Keratinocyte (primary cell): Measurements from ENCODE around the gene SIK2.

Experiments used
- EZH2 ChIP-seq: IDR thresholded peaks from one replicate; pipeline ENCODE4 v1.6.1; 2012; ENCODE audit warnings: inconsistent platforms, mild to moderate bottlenecking, low read length, moderate library complexity
- TF ChIP-seq, protein P1 (sequence below), 3 experiments: IDR thresholded peaks in 1 of 3; conservative IDR thresholded peaks in 1 of 3; optimal IDR thresholded peaks in 1 of 3; 2 replicates in 2 of 3; 3 replicates in 1 of 3; pipeline versions ENCODE3 to v1.5.1; 2011; ENCODE audit warnings: low read length in 3 of 3, mild to moderate bottlenecking in 3 of 3, moderate library complexity in 2 of 3, control low read depth in 1 of 3, inconsistent platforms in 1 of 3; ENCODE audit not compliant: insufficient read depth in 2 of 3; ENCODE audit errors: extremely low read depth in 1 of 3

DNA sequence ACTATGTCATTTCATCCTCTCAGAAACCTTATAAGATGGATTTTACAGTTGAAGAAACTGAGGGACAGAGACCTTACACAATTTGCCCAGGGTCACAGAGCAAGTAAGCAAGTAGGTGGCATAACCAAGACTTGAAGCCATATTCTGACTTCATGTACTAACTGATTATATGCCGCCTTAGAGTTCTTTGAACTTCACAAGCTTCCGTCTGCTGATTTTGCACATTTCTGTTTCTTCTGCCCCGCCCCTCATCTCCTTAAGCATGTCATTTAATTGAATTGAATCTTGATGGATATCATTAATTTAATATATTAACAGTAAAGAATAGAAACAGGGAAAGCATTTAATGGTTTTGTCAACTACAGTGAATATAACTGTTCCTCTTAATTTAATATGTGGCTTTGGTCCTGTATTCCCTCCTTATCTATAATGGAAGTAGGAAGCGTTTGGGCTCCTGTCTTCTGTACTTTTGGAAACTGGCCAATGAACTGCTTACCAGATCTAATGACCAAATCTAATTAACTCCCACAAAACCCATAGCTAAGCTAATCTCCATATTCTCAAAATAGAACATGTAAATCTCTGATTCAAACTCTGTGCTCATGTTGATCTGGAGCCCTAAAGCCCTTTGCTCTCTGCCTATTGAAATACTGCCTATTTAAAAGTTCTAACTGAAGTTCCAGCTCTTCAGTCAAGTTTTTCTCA is 30.4 kb downstream of the SIK2 start:
- no peak for TF ChIP-seq EZH2
- TF ChIP-seq, protein P1, sequence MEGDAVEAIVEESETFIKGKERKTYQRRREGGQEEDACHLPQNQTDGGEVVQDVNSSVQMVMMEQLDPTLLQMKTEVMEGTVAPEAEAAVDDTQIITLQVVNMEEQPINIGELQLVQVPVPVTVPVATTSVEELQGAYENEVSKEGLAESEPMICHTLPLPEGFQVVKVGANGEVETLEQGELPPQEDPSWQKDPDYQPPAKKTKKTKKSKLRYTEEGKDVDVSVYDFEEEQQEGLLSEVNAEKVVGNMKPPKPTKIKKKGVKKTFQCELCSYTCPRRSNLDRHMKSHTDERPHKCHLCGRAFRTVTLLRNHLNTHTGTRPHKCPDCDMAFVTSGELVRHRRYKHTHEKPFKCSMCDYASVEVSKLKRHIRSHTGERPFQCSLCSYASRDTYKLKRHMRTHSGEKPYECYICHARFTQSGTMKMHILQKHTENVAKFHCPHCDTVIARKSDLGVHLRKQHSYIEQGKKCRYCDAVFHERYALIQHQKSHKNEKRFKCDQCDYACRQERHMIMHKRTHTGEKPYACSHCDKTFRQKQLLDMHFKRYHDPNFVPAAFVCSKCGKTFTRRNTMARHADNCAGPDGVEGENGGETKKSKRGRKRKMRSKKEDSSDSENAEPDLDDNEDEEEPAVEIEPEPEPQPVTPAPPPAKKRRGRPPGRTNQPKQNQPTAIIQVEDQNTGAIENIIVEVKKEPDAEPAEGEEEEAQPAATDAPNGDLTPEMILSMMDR (optimal IDR thresholded peaks at IDR 0.05 in 1 of 3, IDR thresholded peaks at IDR 0.05 in 1 of 3, conservative IDR thresholded peaks at IDR 0.05 in 1 of 3; ENCODE audit: extremely low read depth in 1 of 3, insufficient read depth in 2 of 3, low read length in 3 of 3): no peak
